Measurements from ENCODE around the gene ZFYVE26. TPM values are rescaled to one million over a fixed set of nuclear protein-coding genes. Genes with fewer than 3 reads are reported as not detected.
A peak's percentile ranks its signal among the peaks of the same experiment; 100 is the strongest.

ZFYVE26 gene
- total RNA-seq, 1 experiment from 2014 or later: 23.2 TPM

GRCh38 chr14:67846029-67846610, 29.7 kb upstream of the ZFYVE26 start:
- TF ChIP-seq CTCF (IDR thresholded peaks at IDR 0.05; ENCODE audit: insufficient read depth in 1 of 2, low read depth in 1 of 2, low read length in 1 of 2, severe bottlenecking in 1 of 2, unreplicated experiment in 1 of 2): no peak
- POLR2A ChIA-PET: no interaction called here
- H3K4me1 ChIP-seq: no peaks in the 10 kb centered on the region
- Mint-ChIP-seq H3K27me3 (ENCODE audit: insufficient read depth, unreplicated experiment) (no peaks in the 10 kb centered on the region), H3K27ac (ENCODE audit: unreplicated experiment) (no peak overlapping the region), H3K4me3 (ENCODE audit: unreplicated experiment) (no peak overlapping the region), H3K36me3 (ENCODE audit: insufficient read depth, unreplicated experiment) (peaks cover 6% of the 10 kb centered on the region), H3K4me1 (ENCODE audit: low read depth, unreplicated experiment) (no peaks in the 10 kb centered on the region), H3K9me3 (ENCODE audit: unreplicated experiment) (peaks cover 10% of the 10 kb centered on the region)
- no TSS peak for BruUV-seq (replicated peaks)
- no peaks in the 10 kb centered on the region for H3K36me3 ChIP-seq (ENCODE audit: control insufficient read depth, insufficient read depth, low read length)
- H3K9me3 ChIP-seq: no peaks in the 10 kb centered on the region
- H3K4me3 ChIP-seq (ENCODE audit: low read depth, low read length): no peak overlapping the region
- intact Hi-C loops (cut with micrococcal nuclease; ENCODE audit: unreplicated experiment): no loop called here
- DNase-seq: no peak
- CTCF ChIA-PET: no interaction called here
- H3K27me3 ChIP-seq (replicated peaks; ENCODE audit: control insufficient read depth, insufficient read depth, low read length): no peaks in the 10 kb centered on the region

GRCh38 chr14:67837011-67837624, 20.7 kb upstream of the ZFYVE26 start:
- ChIA-PET CTCF (interaction anchor here (0.7 kb wide), 1 partner anchor 554 kb away, joined by 4 read pairs; no protein-coding TSS in a partner anchor), POLR2A (no interaction called here)
- Mint-ChIP-seq H3K27me3 (ENCODE audit: insufficient read depth, unreplicated experiment) (no peaks in the 10 kb centered on the region), H3K4me3 (ENCODE audit: unreplicated experiment) (no peak overlapping the region), H3K9me3 (ENCODE audit: unreplicated experiment) (no peaks in the 10 kb centered on the region), H3K27ac (ENCODE audit: unreplicated experiment) (no peak overlapping the region), H3K36me3 (ENCODE audit: insufficient read depth, unreplicated experiment) (no peaks in the 10 kb centered on the region), H3K4me1 (ENCODE audit: low read depth, unreplicated experiment) (no peaks in the 10 kb centered on the region)
- Histone ChIP-seq H3K27me3 (replicated peaks; ENCODE audit: control insufficient read depth, insufficient read depth, low read length) (no peaks in the 10 kb centered on the region), H3K36me3 (ENCODE audit: control insufficient read depth, insufficient read depth, low read length) (no peaks in the 10 kb centered on the region; the same call in 1 of the 2 replicates), H3K4me3 (ENCODE audit: low read depth, low read length) (no peak overlapping the region), H3K4me1 (no peaks in the 10 kb centered on the region), H3K9me3 (no peaks in the 10 kb centered on the region)
- BruUV-seq (replicated peaks): no TSS peak
- intact Hi-C loops (cut with micrococcal nuclease; ENCODE audit: unreplicated experiment): loop anchor here (1.0 to 5.0 kb wide), 3 partner anchors 97 to 980 kb away; no protein-coding TSS in a partner anchor
- DNase-seq: peak in 1 of 2 experiments; percentile 73
- peak; percentile 56 to 57 for TF ChIP-seq CTCF (IDR thresholded peaks at IDR 0.05; ENCODE audit: insufficient read depth in 1 of 2, low read depth in 1 of 2, low read length in 1 of 2, severe bottlenecking in 1 of 2, unreplicated experiment in 1 of 2)

GRCh38 chr14:67835596-67835995, 19.2 kb upstream of the ZFYVE26 start:
- Histone ChIP-seq H3K4me3 (ENCODE audit: low read depth, low read length) (no peak overlapping the region), H3K36me3 (ENCODE audit: control insufficient read depth, insufficient read depth, low read length) (no peaks in the 10 kb centered on the region; the same call in 1 of the 2 replicates), H3K9me3 (no peaks in the 10 kb centered on the region), H3K4me1 (no peaks in the 10 kb centered on the region), H3K27me3 (replicated peaks; ENCODE audit: control insufficient read depth, insufficient read depth, low read length) (no peaks in the 10 kb centered on the region)
- Mint-ChIP-seq H3K4me3 (ENCODE audit: unreplicated experiment) (no peak overlapping the region), H3K27me3 (ENCODE audit: insufficient read depth, unreplicated experiment) (no peaks in the 10 kb centered on the region), H3K27ac (ENCODE audit: unreplicated experiment) (no peak overlapping the region), H3K9me3 (ENCODE audit: unreplicated experiment) (no peaks in the 10 kb centered on the region), H3K36me3 (ENCODE audit: insufficient read depth, unreplicated experiment) (no peaks in the 10 kb centered on the region), H3K4me1 (ENCODE audit: low read depth, unreplicated experiment) (no peaks in the 10 kb centered on the region)
- no peak for DNase-seq
- ChIA-PET POLR2A (no interaction called here), CTCF (interaction anchor here (0.7 kb wide), 2 partner anchors 17 to 181 kb away, joined by 3 to 4 read pairs; no protein-coding TSS in a partner anchor)
- TF ChIP-seq CTCF (IDR thresholded peaks at IDR 0.05; ENCODE audit: insufficient read depth in 1 of 2, low read depth in 1 of 2, low read length in 1 of 2, severe bottlenecking in 1 of 2, unreplicated experiment in 1 of 2): no peak
- no TSS peak for BruUV-seq (replicated peaks)
- intact Hi-C loops (cut with micrococcal nuclease; ENCODE audit: unreplicated experiment): loop anchor here (5.0 kb wide), 1 partner anchor 412 kb away; no protein-coding TSS in a partner anchor

All from Caco-2 (cell line).